GM23248 (cell line): Measurements from ENCODE around the gene PRDM16. TPM values are rescaled to one million over a fixed set of nuclear protein-coding genes. Genes with fewer than 3 reads are reported as not detected.

ENCODE experiments used
- DNase-seq: peaks from one replicate; pipeline ENCODE4 v3.0.0-alpha.2; 2015
- H2AFZ ChIP-seq: fragments of 200-600 bp; sonication (generic); 2 replicates; pipeline ENCODE4 v1.6.1; 2016; ENCODE audit warnings: antibody characterized with exemption
- H3F3A ChIP-seq: fragments of 200-600 bp; sonication (generic); 2 replicates; pipeline ENCODE4 v1.6.1; 2016; ENCODE audit warnings: mild to moderate bottlenecking, antibody characterized with exemption, mixed run types; ENCODE audit not compliant: insufficient read depth
- H3K27ac ChIP-seq: fragments of 200-600 bp; sonication (generic); 2 replicates; pipeline ENCODE4 v1.5.1; 2016; ENCODE audit warnings: mild to moderate bottlenecking
- H3K27me3 ChIP-seq: fragments of 200-600 bp; sonication (generic); replicated peaks from 2 replicates; pipeline ENCODE4 v1.6.1; 2016; ENCODE audit warnings: mild to moderate bottlenecking; ENCODE audit not compliant: insufficient read depth
- H3K36me3 ChIP-seq: fragments of 200-600 bp; sonication (generic); 2 replicates; pipeline ENCODE4 v1.6.1; 2016; ENCODE audit warnings: low read depth, mild to moderate bottlenecking
- H3K4me1 ChIP-seq: fragments of 200-600 bp; sonication (generic); 2 replicates; pipeline ENCODE4 v1.6.1; 2016; ENCODE audit warnings: mild to moderate bottlenecking; ENCODE audit not compliant: insufficient read depth
- H3K4me2 ChIP-seq: fragments of 200-600 bp; sonication (generic); one replicate; pipeline ENCODE4 v1.6.1; 2016; ENCODE audit warnings: mild to moderate bottlenecking; ENCODE audit not compliant: unreplicated experiment
- H3K4me3 ChIP-seq: fragments of 200-600 bp; sonication (generic); 2 replicates; pipeline ENCODE4 v1.5.1; 2016; ENCODE audit warnings: mild to moderate bottlenecking
- H3K79me2 ChIP-seq: fragments of 200-600 bp; sonication (generic); 2 replicates; pipeline ENCODE4 v1.6.1; 2016; ENCODE audit warnings: mild to moderate bottlenecking; ENCODE audit not compliant: insufficient read depth
- H3K9ac ChIP-seq: fragments of 200-600 bp; sonication (generic); 2 replicates; pipeline ENCODE4 v1.6.1; 2016; ENCODE audit warnings: mild to moderate bottlenecking
- H3K9me2 ChIP-seq: fragments of 200-600 bp; sonication (generic); 2 replicates; pipeline ENCODE4 v1.6.1; 2016; ENCODE audit warnings: mixed run types, mild to moderate bottlenecking, moderate library complexity; ENCODE audit not compliant: insufficient read depth
- H3K9me3 ChIP-seq: fragments of 200-600 bp; sonication (generic); one replicate; pipeline ENCODE4 v1.6.1; 2017; ENCODE audit warnings: low read depth
- H4K20me1 ChIP-seq: fragments of 200-600 bp; sonication (generic); 2 replicates; pipeline ENCODE4 v1.6.0; 2016; ENCODE audit not compliant: insufficient read depth
- EZH2 ChIP-seq: fragments of 200-600 bp; sonication (generic); IDR thresholded peaks from 2 replicates; pipeline ENCODE4 v1.6.1; 2018; ENCODE audit warnings: antibody characterized with exemption, mild to moderate bottlenecking; ENCODE audit not compliant: insufficient read depth, poor library complexity, severe bottlenecking
- EZH2phosphoT487 ChIP-seq: fragments of 200-600 bp; sonication (generic); IDR thresholded peaks from 2 replicates; pipeline ENCODE4 v1.6.1; 2018; ENCODE audit warnings: antibody characterized with exemption, moderate library complexity, mild to moderate bottlenecking, low read depth; ENCODE audit not compliant: insufficient read depth
- WGBS, 2 experiments: methylation state at CpG; one replicate each; pipeline ENCODE4 v1.1.6; 2015 to 2017; ENCODE audit warnings: low lambda C conversion rate in 2 of 2, low coverage in 1 of 2; ENCODE audit errors: missing lambda C conversion rate in 2 of 2; 5-methylcytosine and 5-hydroxymethylcytosine counted together
- in situ Hi-C: fragments of 300-500 bp; cut with MboI; formaldehyde crosslinking; loops from 2 replicates; pipeline ENCODE4 v1.15.0; 2020
- polyA plus RNA-seq: library from polyadenylated mRNA; unstranded; fragments of >200 nt; fragmentation: Nextera tagmentation; extraction: Ambion mirVana; gene quantifications from 2 replicates; pipeline ENCODE4 v1.2.1, GENCODE V29; 2016
- total RNA-seq: library from RNA; depleted of rRNA; stranded (reverse); fragments of >200 nt; shearing (Covaris generic); gene quantifications from 2 replicates; pipeline ENCODE4 v1.2.3, GENCODE V29; 2014

The PRDM16 gene
- total and polyA plus RNA-seq, 2 experiments from 2014 or later = 0.18 TPM; not detected in 1

- Histone ChIP-seq H3K36me3 (no peaks in the 10 kb centered on the region), H3K79me2 (no peaks in the 10 kb centered on the region), H3K9me2 (no peaks in the 10 kb centered on the region), H3K27ac (no peak overlapping the region), H3K9ac (no peak overlapping the region), H3F3A (no peaks in the 10 kb centered on the region), H2AFZ (no peak overlapping the region), H3K4me3 (no peak overlapping the region), H3K9me3 (no peaks in the 10 kb centered on the region), H4K20me1 (no peaks in the 10 kb centered on the region), H3K4me2 (no peak overlapping the region), H3K27me3 (peaks cover 1% of the 10 kb centered on the region; the same call in 1 of the 2 replicates), H3K4me1 (no peaks in the 10 kb centered on the region)
- WGBS, 2 experiments = 61 to 78% methylated on average over 7 to 9 of the region's 9 CpGs
- in situ Hi-C loops = loop anchor here (10.0 kb wide), 1 partner anchor 1014 kb away; the partner anchor contains the start of gene PEX10
- no peak for TF ChIP-seq EZH2phosphoT487
- TF ChIP-seq EZH2 = no peak
- DNase-seq = no peak
Measured at GRCh38 chr1:3428899-3429298, 359.9 kb downstream of the PRDM16 start.

- Histone ChIP-seq H4K20me1 (no peaks in the 10 kb centered on the region), H3K9ac (no peak overlapping the region), H3K9me2 (no peaks in the 10 kb centered on the region), H3K36me3 (no peaks in the 10 kb centered on the region), H3K79me2 (no peaks in the 10 kb centered on the region), H3K4me1 (no peaks in the 10 kb centered on the region), H3K4me3 (no peak overlapping the region), H3K9me3 (no peaks in the 10 kb centered on the region), H2AFZ (no peak overlapping the region), H3K4me2 (no peak overlapping the region), H3K27ac (no peak overlapping the region), H3K27me3 (no peaks in the 10 kb centered on the region), H3F3A (no peaks in the 10 kb centered on the region)
- 66 to 77% methylated on average over 13 of the region's 13 CpGs for WGBS, 2 experiments
- DNase-seq = no peak
- in situ Hi-C loops = loop anchor here (10.0 kb wide), 1 partner anchor 1015 kb away; the partner anchor contains the start of gene PEX10
- TF ChIP-seq EZH2 (no peak), EZH2phosphoT487 (no peak)
Measured at GRCh38 chr1:3429320-3429719, 360.3 kb downstream of the PRDM16 start.

GRCh38 chr1:3429766-3430165 is 360.8 kb downstream of the PRDM16 start:
- no peak overlapping the region for H3K4me2 ChIP-seq
- no peaks in the 10 kb centered on the region for H3K9me2 ChIP-seq
- H3K4me3 ChIP-seq = no peak overlapping the region
- H3K4me1 ChIP-seq = no peaks in the 10 kb centered on the region
- no peak overlapping the region for H3K27ac ChIP-seq
- H3K27me3 ChIP-seq = no peaks in the 10 kb centered on the region
- no peaks in the 10 kb centered on the region for H3F3A ChIP-seq
- H2AFZ ChIP-seq = no peak overlapping the region
- H3K36me3 ChIP-seq = no peaks in the 10 kb centered on the region
- in situ Hi-C loops = loop anchor here (10.0 kb wide), 1 partner anchor 1015 kb away; the partner anchor contains the start of gene PEX10
- no peak for DNase-seq
- TF ChIP-seq EZH2phosphoT487 (no peak), EZH2 (no peak)
- WGBS, 2 experiments = 72 to 74% methylated on average over 16 of the region's 16 CpGs
- H3K9ac ChIP-seq = no peak overlapping the region
- no peaks in the 10 kb centered on the region for H3K79me2 ChIP-seq
- H3K9me3 ChIP-seq = no peaks in the 10 kb centered on the region
- H4K20me1 ChIP-seq = no peaks in the 10 kb centered on the region

- Histone ChIP-seq H2AFZ (no peak overlapping the region), H3K27me3 (no peaks in the 10 kb centered on the region), H3K79me2 (no peaks in the 10 kb centered on the region), H3K9me2 (no peaks in the 10 kb centered on the region), H3K4me2 (no peak overlapping the region), H3K27ac (no peak overlapping the region), H3K9ac (no peak overlapping the region), H3F3A (no peaks in the 10 kb centered on the region), H3K9me3 (no peaks in the 10 kb centered on the region), H3K4me3 (no peak overlapping the region), H3K4me1 (no peaks in the 10 kb centered on the region), H3K36me3 (no peaks in the 10 kb centered on the region), H4K20me1 (no peaks in the 10 kb centered on the region)
- TF ChIP-seq EZH2 = no peak
- no peak for TF ChIP-seq EZH2phosphoT487
- DNase-seq = no peak
- 61 to 72% methylated on average over 9 to 19 of the region's 19 CpGs for WGBS, 2 experiments
- in situ Hi-C loops = no loop called here
Measured at GRCh38 chr1:3430406-3430805, 361.4 kb downstream of the PRDM16 start.

GRCh38 chr1:3430820-3431219 is 361.8 kb downstream of the PRDM16 start:
- Histone ChIP-seq H3K27ac (no peak overlapping the region), H3K9me2 (no peaks in the 10 kb centered on the region), H4K20me1 (no peaks in the 10 kb centered on the region), H2AFZ (no peak overlapping the region), H3K36me3 (no peaks in the 10 kb centered on the region), H3K79me2 (no peaks in the 10 kb centered on the region), H3F3A (no peaks in the 10 kb centered on the region), H3K4me1 (no peaks in the 10 kb centered on the region), H3K27me3 (no peaks in the 10 kb centered on the region), H3K9me3 (no peaks in the 10 kb centered on the region), H3K4me2 (no peak overlapping the region), H3K9ac (no peak overlapping the region), H3K4me3 (no peak overlapping the region)
- WGBS, 2 experiments = 65 to 70% methylated on average over 19 to 20 of the region's 22 CpGs
- no peak for DNase-seq
- in situ Hi-C loops = no loop called here
- TF ChIP-seq EZH2 = no peak
- no peak for TF ChIP-seq EZH2phosphoT487
